K562 (cell line): ENCODE measurements around the gene SNIP1. TPM values are rescaled to one million over a fixed set of nuclear protein-coding genes. Genes with fewer than 3 reads are reported as not detected.
A peak's percentile ranks its signal among the peaks of the same experiment; 100 is the strongest.

Source experiments
- ATF3 ChIP-seq, 2 experiments: fragments of 450-650 bp in 1 of 2; sonication (generic) in 1 of 2; formaldehyde crosslinking in 1 of 2; IDR thresholded peaks in 1 of 2; conservative IDR thresholded peaks in 1 of 2; 2 replicates each; pipeline versions ENCODE4 v1.6.1 to v1.8.1; 2016 to 2023; ENCODE audit warnings: mild to moderate bottlenecking in 2 of 2, moderate library complexity in 2 of 2, inconsistent platforms in 1 of 2, missing genetic modification reagents in 1 of 2
- BRD4 ChIP-seq: fragments of 200-600 bp; sonication (generic); IDR thresholded peaks from 2 replicates; pipeline ENCODE4 v1.6.1; 2017; ENCODE audit warnings: inconsistent platforms
- CTBP1 ChIP-seq: fragments of 450-650 bp; IDR thresholded peaks from 2 replicates; pipeline ENCODE4 v1.6.1; 2016; ENCODE audit warnings: borderline replicate concordance
- CXXC5 ChIP-seq: fragments of 250-450 bp; sonication (Bioruptor Pico); IDR thresholded peaks from 2 replicates; pipeline ENCODE4 v1.8.0; 2022; ENCODE audit warnings: inconsistent platforms, mild to moderate bottlenecking, moderate library complexity
- DIDO1 ChIP-seq: fragments of 450-650 bp; IDR thresholded peaks from 2 replicates; pipeline ENCODE4 v1.6.1; 2016; ENCODE audit warnings: low read depth, missing biosample characterization, missing genetic modification characterization
- GABPB1 ChIP-seq: sonication (generic); formaldehyde crosslinking; IDR thresholded peaks from 2 replicates; pipeline ENCODE4 v1.8.0; 2022; ENCODE audit warnings: mild to moderate bottlenecking, missing genetic modification reagents
- HDAC2 ChIP-seq: fragments of 450-650 bp; IDR thresholded peaks from 2 replicates; pipeline ENCODE4 v1.6.1; 2016; ENCODE audit warnings: mild to moderate bottlenecking
- MAX ChIP-seq: sonication (generic); formaldehyde crosslinking; IDR thresholded peaks from 2 replicates; pipeline ENCODE4 v1.9.0; 2022; ENCODE audit warnings: mild to moderate bottlenecking, missing genetic modification reagents
- MAZ ChIP-seq, 2 experiments: fragments of 450-650 bp in 1 of 2; sonication (generic) in 1 of 2; formaldehyde crosslinking; IDR thresholded peaks in 1 of 2; conservative IDR thresholded peaks in 1 of 2; 2 replicates each; pipeline versions ENCODE4 v1.4.0 to v1.5.0; 2020; ENCODE audit warnings: mild to moderate bottlenecking in 1 of 2, missing genetic modification reagents in 1 of 2
- MCM7 ChIP-seq, 2 experiments: fragments of 450-650 bp; IDR thresholded peaks; 2 replicates each; pipeline ENCODE4 v1.6.1; 2016 to 2018
- MTA1 ChIP-seq: fragments of 450-650 bp; IDR thresholded peaks from 2 replicates; pipeline ENCODE4 v1.6.1; 2017; ENCODE audit warnings: borderline replicate concordance
- MYBL2 ChIP-seq, 2 experiments: fragments of 450-650 bp in 1 of 2; sonication (generic) in 1 of 2; formaldehyde crosslinking in 1 of 2; IDR thresholded peaks; 2 replicates each; pipeline versions ENCODE4 v1.6.1 to v1.8.1; 2017 to 2022; ENCODE audit warnings: borderline replicate concordance in 1 of 2, inconsistent platforms in 1 of 2, low read depth in 1 of 2, mild to moderate bottlenecking in 1 of 2, missing genetic modification reagents in 1 of 2, moderate library complexity in 1 of 2
- NONO ChIP-seq, 2 experiments: fragments of 200-400 bp in 1 of 2; fragments of 450-650 bp in 1 of 2; formaldehyde crosslinking in 1 of 2; IDR thresholded peaks; 2 replicates each; pipeline ENCODE4 v1.6.1; 2017; ENCODE audit warnings: low read depth in 2 of 2, mild to moderate bottlenecking in 2 of 2, moderate library complexity in 2 of 2, low read length in 1 of 2
- SP1 ChIP-seq: sonication (generic); formaldehyde crosslinking; IDR thresholded peaks from 2 replicates; pipeline ENCODE4 v1.8.1; 2022; ENCODE audit warnings: mild to moderate bottlenecking, missing genetic modification reagents
- TBL1XR1 ChIP-seq, 2 experiments: IDR thresholded peaks; 2 replicates each; pipeline ENCODE4 v1.6.1; 2012; ENCODE audit warnings: improper control_type of control experiment in 2 of 2, low read length in 2 of 2, mild to moderate bottlenecking in 1 of 2
- TEAD1 ChIP-seq, 2 experiments: fragments of 450-650 bp in 1 of 2; sonication (generic) in 1 of 2; formaldehyde crosslinking; IDR thresholded peaks; 2 replicates each; pipeline versions ENCODE4 v1.4.0 to v1.8.0; 2020 to 2022; ENCODE audit warnings: mild to moderate bottlenecking in 2 of 2, missing genetic modification reagents in 1 of 2
- U2AF1 ChIP-seq: fragments of 200-400 bp; formaldehyde crosslinking; optimal IDR thresholded peaks from 2 replicates; pipeline ENCODE3; 2017; ENCODE audit warnings: mild to moderate bottlenecking, low read depth, low read length, moderate library complexity
- USF1 ChIP-seq: sonication (generic); formaldehyde crosslinking; IDR thresholded peaks from 2 replicates; pipeline ENCODE4 v1.9.0; 2022; ENCODE audit warnings: mild to moderate bottlenecking, missing genetic modification reagents
- YY1 ChIP-seq, 3 experiments: IDR thresholded peaks; 2 replicates each; pipeline ENCODE4 v1.6.1; 2011; ENCODE audit warnings: low read length in 2 of 3, mild to moderate bottlenecking in 2 of 3, moderate library complexity in 2 of 3, borderline replicate concordance in 1 of 3, control low read depth in 1 of 3, low read depth in 1 of 3; ENCODE audit not compliant: insufficient read depth in 3 of 3, insufficient replicate concordance in 2 of 3, control insufficient read depth in 1 of 3, insufficient read length in 1 of 3; ENCODE audit errors: extremely low read depth in 1 of 3
- ZBTB43 ChIP-seq: sonication (generic); formaldehyde crosslinking; IDR thresholded peaks from 2 replicates; pipeline ENCODE4 v1.8.0; 2023; ENCODE audit warnings: mild to moderate bottlenecking, missing genetic modification reagents
- ZNF12 ChIP-seq: sonication (generic); formaldehyde crosslinking; IDR thresholded peaks from 2 replicates; pipeline ENCODE4 v1.4.0; 2020; ENCODE audit warnings: mild to moderate bottlenecking, missing genetic modification reagents
- ZNF324 ChIP-seq: fragments of 250-450 bp; sonication (Bioruptor Pico); IDR thresholded peaks from 2 replicates; pipeline ENCODE4 v1.4.0; 2020; ENCODE audit warnings: mild to moderate bottlenecking
- polyA plus RNA-seq, 8 experiments: library from polyadenylated mRNA; depleted of rRNA in 4 of 8; stranded (reverse) in 5 of 8; unstranded in 3 of 8; fragments of >200 nt; fragmentation: Nextera tagmentation in 2 of 8; fragmentation: Illumina TruSeq in 1 of 8; extraction: Ambion mirVana in 2 of 8; extraction: Trizol in 1 of 8; gene quantifications; 2 replicates each; pipeline versions ENCODE4 v1.2.1 to v1.2.3, GENCODE V29; 2011 to 2014; ENCODE audit warnings: inconsistent platforms in 1 of 8, missing spikeins in 1 of 8
- total RNA-seq, 7 experiments: library from RNA; depleted of rRNA in 6 of 7; stranded (reverse); fragments of >200 nt in 6 of 7; fragmentation: Illumina TruSeq in 2 of 7; extraction: Trizol in 2 of 7; gene quantifications; 2 replicates each; pipeline versions ENCODE4 v1.2.1 to v1.2.3, GENCODE V29; 2011 to 2021; ENCODE audit warnings: low replicate concordance in 1 of 7

The SNIP1 gene
- total and polyA plus RNA-seq, 9 of the 15 experiments (the other 6 are each of a cell fraction or from before 2014, with no cell fraction given), result 2.9 to 25.9 (median 14.6) TPM

GRCh38 chr1:37553927-37554808 is at the start of gene SNIP1 (continued):
- 0 out of 2 replicates have a peak, but pooled peaks have one; percentile 52 for TF ChIP-seq BRD4
- no peak for TF ChIP-seq NONO (IDR thresholded peaks at IDR 0.05; ENCODE audit: low read depth in 2 of 2, low read length in 1 of 2)
- no peak for TF ChIP-seq U2AF1
- TF ChIP-seq TBL1XR1 (IDR thresholded peaks at IDR 0.05; ENCODE audit: low read length in 2 of 2), result peak in 1 of 2 experiments; percentile 63; a peak in 2 of 4 replicates
- peak; percentile 96 for TF ChIP-seq GABPB1
- peak; percentile 23; the same call in 1 of the 2 replicates for TF ChIP-seq ATF3 (IDR thresholded peaks at IDR 0.05)
- TF ChIP-seq ATF3 (CRISPR knock-in tag; conservative IDR thresholded peaks at IDR 0.05), result peak; percentile 86; the same call in 1 of the 2 replicates
- peak; percentile 58; the same call in 1 of the 2 replicates for TF ChIP-seq MAX (CRISPR knock-in tag)
- TF ChIP-seq MCM7 (IDR thresholded peaks at IDR 0.05), result no peak
- peak; percentile 69 for TF ChIP-seq CXXC5 (CRISPR knock-in tag)
- peak; percentile 95 for TF ChIP-seq USF1 (CRISPR knock-in tag)
- peak; percentile 95 for TF ChIP-seq HDAC2
- TF ChIP-seq MTA1, result peak; percentile 67; the same call in 1 of the 2 replicates
- peak; percentile 69 for TF ChIP-seq SP1 (CRISPR knock-in tag)
- TF ChIP-seq TEAD1 (CRISPR knock-in tag; IDR thresholded peaks at IDR 0.05), result 0 out of 4 replicates have a peak, but pooled peaks of 1 of the 2 experiments have one; percentile 63
- TF ChIP-seq ZBTB43 (CRISPR knock-in tag), result peak; percentile 57; the same call in 1 of the 2 replicates
- TF ChIP-seq MAZ (CRISPR knock-in tag; conservative IDR thresholded peaks at IDR 0.05 in 1 of 2, IDR thresholded peaks at IDR 0.05 in 1 of 2), result peak; percentile 59 to 71; a peak in 3 of 4 replicates
- no peak for TF ChIP-seq CTBP1
- TF ChIP-seq ZNF324 (CRISPR knock-in tag), result no peak
- TF ChIP-seq ZNF12 (CRISPR knock-in tag), result 0 out of 2 replicates have a peak, but pooled peaks have one; percentile 14
- TF ChIP-seq YY1 (IDR thresholded peaks at IDR 0.05; ENCODE audit: borderline replicate concordance in 1 of 3, control insufficient read depth in 1 of 3, extremely low read depth in 1 of 3, insufficient read depth in 3 of 3, insufficient read length in 1 of 3, insufficient replicate concordance in 2 of 3, low read depth in 1 of 3, low read length in 2 of 3), result peak in 1 of 3 experiments; percentile 58
- peak; percentile 88 for TF ChIP-seq DIDO1
- peak; percentile 98 for TF ChIP-seq MYBL2 (IDR thresholded peaks at IDR 0.05; ENCODE audit: low read depth)
- peak; percentile 49; the same call in 1 of the 2 replicates for TF ChIP-seq MYBL2 (CRISPR knock-in tag; IDR thresholded peaks at IDR 0.05; ENCODE audit: borderline replicate concordance)
